Mesendoderm (in vitro differentiated cells): ENCODE measurements around the gene TMEM132D.

Experiments
- DNase-seq: peaks from one replicate; pipeline ENCODE4 v3.0.0; 2013
- H2AK5ac ChIP-seq: 2 replicates; pipeline ENCODE4 v1.6.1; 2013; ENCODE audit warnings: low read length, inconsistent platforms
- H2BK120ac ChIP-seq: 2 replicates; pipeline ENCODE4 v1.6.1; 2013; ENCODE audit warnings: low read depth, mild to moderate bottlenecking, low read length, moderate library complexity, mixed read lengths
- H2BK15ac ChIP-seq: replicated peaks from 2 replicates; pipeline ENCODE4 v1.6.1; 2013; ENCODE audit warnings: low read depth, mild to moderate bottlenecking, moderate library complexity
- H2BK5ac ChIP-seq: 2 replicates; pipeline ENCODE4 v1.6.1; 2013; ENCODE audit warnings: low read length, inconsistent platforms
- H3K18ac ChIP-seq: 2 replicates; pipeline ENCODE4 v1.6.1; 2013; ENCODE audit warnings: mild to moderate bottlenecking, low read length, mixed read lengths
- H3K23ac ChIP-seq: one replicate; pipeline ENCODE4 v1.6.1; 2013; ENCODE audit warnings: low read length
- H3K27ac ChIP-seq: 2 replicates; pipeline ENCODE4 v1.5.1; 2013; ENCODE audit warnings: low read depth, mild to moderate bottlenecking, inconsistent platforms, low read length, moderate library complexity
- H3K27me3 ChIP-seq: 2 replicates; pipeline ENCODE4 v1.6.1; 2013; ENCODE audit warnings: low read length, control low read depth, mild to moderate bottlenecking, inconsistent platforms; ENCODE audit not compliant: insufficient read depth, poor library complexity
- H3K36me3 ChIP-seq: 2 replicates; pipeline ENCODE4 v1.6.1; 2013; ENCODE audit warnings: low read length, inconsistent platforms; ENCODE audit not compliant: control insufficient read depth, insufficient read depth
- H3K4ac ChIP-seq: one replicate; pipeline ENCODE4 v1.6.1; 2013; ENCODE audit warnings: low read depth, mild to moderate bottlenecking, low read length, moderate library complexity
- H3K4me1 ChIP-seq: 2 replicates; pipeline ENCODE4 v1.6.1; 2013; ENCODE audit warnings: low read depth, low read length, inconsistent platforms; ENCODE audit not compliant: control insufficient read depth
- H3K4me2 ChIP-seq: 2 replicates; pipeline ENCODE4 v1.6.1; 2013; ENCODE audit warnings: low read length
- H3K4me3 ChIP-seq: 2 replicates; pipeline ENCODE4 v1.5.1; 2013; ENCODE audit warnings: mild to moderate bottlenecking, low read length
- H3K56ac ChIP-seq: one replicate; pipeline ENCODE4 v1.6.1; 2013; ENCODE audit warnings: low read length
- H3K79me1 ChIP-seq: 2 replicates; pipeline ENCODE4 v1.6.1; 2013; ENCODE audit warnings: low read length, inconsistent platforms
- H3K79me2 ChIP-seq: 2 replicates; pipeline ENCODE4 v1.6.1; 2013; ENCODE audit warnings: mild to moderate bottlenecking, low read length; ENCODE audit not compliant: control insufficient read depth, insufficient read depth
- H3K9ac ChIP-seq: 2 replicates; pipeline ENCODE4 v1.6.1; 2013; ENCODE audit warnings: low read length, inconsistent platforms
- H4K5ac ChIP-seq: one replicate; pipeline ENCODE4 v1.6.1; 2013; ENCODE audit warnings: low read length
- H4K8ac ChIP-seq: one replicate; pipeline ENCODE4 v1.6.1; 2013; ENCODE audit warnings: low read depth, mild to moderate bottlenecking, control low read depth, low read length, moderate library complexity
- WGBS: extraction: QIAGEN DNeasy Blood & Tissue Kit; methylation state at CpG from one replicate; pipeline ENCODE4 v1.1.7; 2013; ENCODE audit warnings: low lambda C conversion rate, missing lambda C conversion rate; ENCODE audit not compliant: insufficient coverage; ENCODE audit errors: extremely low coverage; 5-methylcytosine and 5-hydroxymethylcytosine counted together

TMEM132D gene

DNA sequence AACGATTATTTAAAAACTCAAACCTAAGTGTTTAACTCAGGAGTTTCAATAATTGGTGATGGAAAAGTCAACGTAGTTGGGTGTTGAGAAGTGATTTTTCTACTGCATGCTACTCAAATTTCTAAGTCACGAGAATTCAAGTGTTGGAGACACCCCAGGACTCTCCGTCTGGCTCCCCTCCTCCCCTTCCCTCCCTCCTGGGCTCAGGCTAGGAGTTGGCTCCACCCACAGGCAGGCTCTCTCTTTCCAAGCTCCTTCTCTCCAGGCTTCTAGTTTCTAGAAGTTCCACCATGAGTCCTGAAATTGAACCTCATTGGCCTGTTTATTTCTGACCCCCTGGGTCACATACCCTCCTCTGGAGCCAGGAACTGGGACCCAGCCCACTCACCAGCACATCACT, 73.0 kb downstream of the TMEM132D start:
- peak overlapping the region; percentile 79 for H2BK5ac ChIP-seq

DNA sequence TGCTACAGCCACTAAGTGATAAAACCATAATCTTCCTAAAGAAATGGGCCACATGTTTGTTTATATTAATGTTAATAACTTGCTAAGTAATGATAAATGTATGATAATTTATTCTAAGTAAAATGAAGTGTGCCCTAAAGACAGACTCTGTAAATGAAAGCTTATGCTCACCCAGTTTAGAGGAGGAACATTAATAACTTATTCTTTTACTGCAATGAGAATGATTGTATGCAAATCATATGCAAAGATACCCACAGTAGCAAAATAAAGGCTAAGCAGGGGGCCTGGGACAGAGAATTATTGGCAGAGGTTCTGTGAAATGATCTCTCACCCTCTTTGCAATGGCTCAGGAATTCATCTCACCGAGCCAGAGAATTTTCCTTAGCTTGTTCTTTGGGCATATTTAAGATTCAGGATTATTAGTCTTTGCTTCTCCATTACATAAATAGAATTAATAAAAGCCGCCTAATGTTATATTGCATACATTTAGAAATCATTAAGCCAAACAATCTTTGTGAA, 75.9 kb downstream of the TMEM132D start:
- H3K56ac ChIP-seq: no peak overlapping the region

More for the DNA sequence above, 73.0 kb downstream of the TMEM132D start:
- Histone ChIP-seq H3K9ac (peak overlapping the region; percentile 21), H2AK5ac (no peak overlapping the region), H3K18ac (peak overlapping the region; percentile 72), H3K27me3 (no peaks in the 10 kb centered on the region), H4K5ac (peak overlapping the region; percentile 50), H3K4me2 (no peak overlapping the region), H3K79me2 (no peaks in the 10 kb centered on the region), H2BK120ac (peak overlapping the region; percentile 8), H3K4me1 (peaks cover 16% of the 10 kb centered on the region), H3K27ac (no peak overlapping the region), H3K23ac (no peak overlapping the region), H3K56ac (peak overlapping the region; percentile 45), H3K79me1 (no peaks in the 10 kb centered on the region), H4K8ac (no peak overlapping the region), H2BK15ac (no peak overlapping the region), H3K4me3 (no peak overlapping the region), H3K36me3 (no peaks in the 10 kb centered on the region), H3K4ac (peak overlapping the region; percentile 26)
- DNase-seq: peak; percentile 70
- no CpG with 5 or more reads among the region's 4 CpGs for WGBS

DNA sequence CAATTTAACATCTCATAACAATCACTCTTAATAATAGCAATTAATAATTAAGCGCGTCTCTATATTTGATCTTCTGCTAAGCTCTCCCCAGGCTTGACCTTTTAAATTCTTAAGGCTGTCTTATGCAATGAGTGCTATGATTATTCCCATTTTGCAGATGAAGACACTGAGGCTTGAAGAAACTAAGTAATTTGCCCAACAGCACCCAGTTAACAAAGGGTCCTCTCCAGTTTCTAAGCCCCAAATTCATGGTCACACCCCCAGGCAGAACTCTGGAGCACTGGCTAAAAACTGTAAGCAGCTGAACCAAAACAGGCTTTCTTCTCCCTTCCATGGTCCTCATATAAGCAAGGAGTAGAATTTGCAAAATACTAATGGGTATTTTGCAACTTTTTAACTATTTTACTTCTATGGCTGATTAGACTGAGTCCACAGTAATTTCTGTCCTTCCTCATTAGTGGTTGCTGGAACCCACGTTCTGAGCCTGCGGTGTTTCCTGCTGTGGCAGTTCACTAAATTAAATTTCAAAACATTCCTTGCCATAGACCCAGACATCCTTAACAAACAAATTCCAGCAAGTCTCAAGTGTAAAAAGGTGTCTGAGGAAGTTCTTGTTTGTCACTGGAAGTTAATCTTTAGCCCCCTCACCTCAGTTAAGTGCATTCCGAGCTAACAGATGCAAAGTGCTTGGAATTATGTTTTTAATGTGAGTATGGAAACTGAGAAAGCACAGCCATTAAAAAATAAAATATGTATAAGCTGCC, 76.5 kb downstream of the TMEM132D start:
- no peaks in the 10 kb centered on the region for H3K79me2 ChIP-seq
- peak overlapping the region; percentile 72 for H3K18ac ChIP-seq
- DNase-seq: peak; percentile 65
- H3K4me2 ChIP-seq: no peak overlapping the region
- H3K4ac ChIP-seq: no peak overlapping the region
- no peak overlapping the region for H2BK5ac ChIP-seq
- no peaks in the 10 kb centered on the region for H3K27me3 ChIP-seq
- no peak overlapping the region for H2AK5ac ChIP-seq
- peak overlapping the region; percentile 50 for H2BK120ac ChIP-seq
- no peak overlapping the region for H3K23ac ChIP-seq
- WGBS: no CpG with 5 or more reads among the region's 5 CpGs
- peak overlapping the region; percentile 77 for H3K27ac ChIP-seq
- no peak overlapping the region for H4K8ac ChIP-seq
- H3K4me1 ChIP-seq: peaks cover 16% of the 10 kb centered on the region
- no peaks in the 10 kb centered on the region for H3K79me1 ChIP-seq
- peak overlapping the region; percentile 17 for H3K56ac ChIP-seq
- H3K36me3 ChIP-seq: no peaks in the 10 kb centered on the region
- H2BK15ac ChIP-seq: no peak overlapping the region
- no peak overlapping the region for H4K5ac ChIP-seq
- no peak overlapping the region for H3K4me3 ChIP-seq
- no peak overlapping the region for H3K9ac ChIP-seq

More for the DNA sequence above, 75.9 kb downstream of the TMEM132D start:
- DNase-seq: peak; percentile 55
- no peak overlapping the region for H4K8ac ChIP-seq
- H2BK120ac ChIP-seq: no peak overlapping the region
- H2AK5ac ChIP-seq: no peak overlapping the region
- H3K4me2 ChIP-seq: no peak overlapping the region
- H3K18ac ChIP-seq: no peak overlapping the region
- no peak overlapping the region for H3K4ac ChIP-seq
- H2BK5ac ChIP-seq: no peak overlapping the region
- H3K36me3 ChIP-seq: no peaks in the 10 kb centered on the region
- no peak overlapping the region for H3K27ac ChIP-seq
- H3K9ac ChIP-seq: no peak overlapping the region
- no peaks in the 10 kb centered on the region for H3K79me2 ChIP-seq
- no peak overlapping the region for H3K23ac ChIP-seq
- H3K4me3 ChIP-seq: no peak overlapping the region
- no peak overlapping the region for H2BK15ac ChIP-seq
- H3K4me1 ChIP-seq: peaks cover 16% of the 10 kb centered on the region
- H3K79me1 ChIP-seq: no peaks in the 10 kb centered on the region
- H4K5ac ChIP-seq: no peak overlapping the region
- no peaks in the 10 kb centered on the region for H3K27me3 ChIP-seq
- WGBS: no CpG with 5 or more reads among the region's 2 CpGs

DNA sequence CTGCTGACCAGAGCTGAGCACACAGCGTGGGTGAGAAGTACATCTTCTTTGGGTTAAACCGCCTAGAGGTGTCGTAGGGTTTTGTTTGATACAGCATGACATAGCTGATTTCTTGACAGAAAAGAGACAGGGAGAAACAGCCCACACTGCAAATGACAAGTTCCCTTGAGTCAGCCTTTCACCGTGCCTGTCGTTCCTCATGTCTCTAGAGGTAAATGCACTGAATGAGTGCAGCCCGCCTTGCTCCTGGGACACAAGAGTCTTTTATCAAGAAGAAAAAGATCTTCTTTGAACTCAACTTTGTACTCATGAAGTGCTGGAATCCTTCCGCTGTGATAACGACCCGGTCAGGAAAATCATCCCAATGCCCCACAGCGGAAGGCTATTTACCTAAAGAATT, 77.6 kb downstream of the TMEM132D start:
- Histone ChIP-seq H3K4me1 (peaks cover 16% of the 10 kb centered on the region), H3K36me3 (no peaks in the 10 kb centered on the region), H3K9ac (no peak overlapping the region), H3K79me1 (no peaks in the 10 kb centered on the region), H2BK5ac (peak overlapping the region; percentile 7), H4K8ac (peak overlapping the region; percentile 70), H3K27ac (no peak overlapping the region), H3K18ac (peak overlapping the region; percentile 63), H3K4me2 (no peak overlapping the region), H3K79me2 (no peaks in the 10 kb centered on the region), H2BK120ac (peak overlapping the region; percentile 85), H4K5ac (no peak overlapping the region), H2BK15ac (no peak overlapping the region), H2AK5ac (peak overlapping the region; percentile 22), H3K4me3 (no peak overlapping the region), H3K4ac (peak overlapping the region; percentile 81), H3K56ac (peak overlapping the region; percentile 37), H3K27me3 (no peaks in the 10 kb centered on the region), H3K23ac (no peak overlapping the region)
- DNase-seq: peak; percentile 22
- WGBS: no CpG with 5 or more reads among the region's 10 CpGs

DNA sequence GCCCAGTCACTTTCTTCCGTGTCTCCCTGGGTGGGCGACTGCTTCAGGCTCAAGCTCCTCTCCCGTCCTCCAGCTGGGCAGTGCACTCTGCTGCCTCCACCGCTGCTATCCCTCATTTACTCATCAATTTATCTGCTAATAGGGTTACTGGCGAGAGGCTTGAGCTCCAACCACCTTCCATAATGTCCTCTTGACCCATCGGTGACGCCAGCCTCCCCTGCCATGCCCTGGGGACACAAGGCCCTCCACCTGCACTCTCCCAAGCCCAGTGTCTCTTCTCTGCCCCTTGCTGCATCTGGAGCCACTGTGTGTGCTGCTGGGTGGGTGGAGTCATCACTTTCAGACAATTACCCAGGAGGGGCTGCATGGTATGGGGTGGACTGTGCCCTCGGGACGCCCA, 78.5 kb downstream of the TMEM132D start:
- Histone ChIP-seq H2BK15ac (no peak overlapping the region), H3K4me3 (no peak overlapping the region), H4K8ac (no peak overlapping the region), H3K4ac (no peak overlapping the region), H3K27ac (no peak overlapping the region), H3K4me2 (no peak overlapping the region), H2BK120ac (no peak overlapping the region), H3K18ac (no peak overlapping the region), H3K23ac (no peak overlapping the region), H3K4me1 (peaks cover 11% of the 10 kb centered on the region), H3K9ac (no peak overlapping the region), H3K36me3 (no peaks in the 10 kb centered on the region), H3K27me3 (no peaks in the 10 kb centered on the region), H3K79me1 (no peaks in the 10 kb centered on the region), H2AK5ac (no peak overlapping the region), H3K79me2 (no peaks in the 10 kb centered on the region), H2BK5ac (no peak overlapping the region), H4K5ac (no peak overlapping the region), H3K56ac (no peak overlapping the region)
- no CpG with 5 or more reads among the region's 9 CpGs for WGBS
- DNase-seq: no peak
